Measurements from ENCODE around the gene CRYGS. TPM values are rescaled to one million over a fixed set of nuclear protein-coding genes. Genes with fewer than 3 reads are reported as not detected.
A peak's percentile ranks its signal among the peaks of the same experiment; 100 is the strongest.

Gene CRYGS
- polyA plus RNA-seq, 1 of the 3 experiments (the other 2 are of a cell fraction) = 2.1 TPM

DNA sequence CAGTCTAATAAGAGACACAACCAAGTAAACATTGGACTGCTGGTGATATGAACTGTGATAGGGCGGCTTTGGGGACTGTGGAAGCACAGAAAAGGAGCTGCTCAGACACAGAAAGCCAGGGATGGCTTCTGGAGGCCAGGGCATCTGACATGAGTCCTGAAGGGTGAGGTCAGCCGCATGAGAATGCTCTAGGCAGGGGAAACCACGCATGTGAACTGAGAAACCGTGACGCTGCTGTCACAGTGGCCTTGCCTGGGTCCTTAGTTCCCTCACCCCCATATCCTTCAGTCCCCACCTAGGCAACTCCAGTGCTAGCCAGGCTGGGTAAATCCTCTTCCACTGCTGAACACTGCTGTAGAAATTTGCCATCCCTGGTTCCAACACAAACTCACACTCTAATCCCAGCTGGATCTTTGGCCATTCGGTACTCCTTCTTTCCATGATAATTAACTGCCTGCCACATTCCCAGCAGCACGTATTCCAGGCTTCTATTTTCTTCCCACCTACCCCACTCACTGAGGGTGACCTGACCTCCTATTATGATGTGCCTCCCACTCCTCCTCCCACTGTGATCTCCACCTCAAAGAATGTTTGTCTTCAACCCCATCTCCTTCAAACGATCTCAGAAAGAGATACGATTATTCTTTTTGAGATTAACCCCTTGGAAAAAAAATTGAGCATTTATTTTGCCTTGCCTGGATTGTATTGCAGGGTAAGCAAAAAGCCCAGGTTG, 31.4 kb downstream of the CRYGS start:
- Histone ChIP-seq H3K4me3 (ENCODE audit: low read depth in 2 of 2, low read length in 1 of 2) (no peak overlapping the region), H3K9me3 (no peaks in the 10 kb centered on the region), H3F3A (replicated peaks; ENCODE audit: insufficient read depth) (no peaks in the 10 kb centered on the region), H3K9ac (no peak overlapping the region), H3K79me2 (ENCODE audit: insufficient read depth) (no peaks in the 10 kb centered on the region), H4K20me1 (ENCODE audit: insufficient read depth) (no peaks in the 10 kb centered on the region), H3K27me3 (ENCODE audit: insufficient read depth) (no peaks in the 10 kb centered on the region; the same call in 1 of the 2 replicates), H2AFZ (ENCODE audit: low read depth) (no peak overlapping the region), H3K27ac (ENCODE audit: low read depth in 2 of 2, low read length in 1 of 2) (peak overlapping the region in 1 of 2 experiments; percentile 14; a peak in 1 of 4 replicates), H3K9me2 (no peaks in the 10 kb centered on the region), H3K4me2 (no peak overlapping the region), H3K36me3 (replicated peaks in 1 of 2; ENCODE audit: control insufficient read depth in 1 of 2, insufficient read depth in 2 of 2, low read length in 1 of 2) (no peaks in the 10 kb centered on the region), H3K4me1 (ENCODE audit: control insufficient read depth in 1 of 2, insufficient read depth in 2 of 2, low read depth in 1 of 2, low read length in 1 of 2) (peaks cover 0 to 2% of the 10 kb centered on the region in 2 experiments; a peak in 2 of 4 replicates)
- POLR2A ChIA-PET = no interaction called here
- CTCF ChIA-PET = interaction anchor here (0.9 to 1.7 kb wide), 4 partner anchors 23 to 254 kb away, joined by 3 to 5 read pairs (median 4); no protein-coding TSS in a partner anchor
- DNase-seq = no peak
- 42% methylated on average over 6 of the region's 9 CpGs for WGBS (ENCODE audit: low lambda C conversion rate)
- TF ChIP-seq RAD21 (IDR thresholded peaks at IDR 0.05; ENCODE audit: low read length) (no peak), SIN3A (IDR thresholded peaks at IDR 0.05; ENCODE audit: borderline replicate concordance, low read depth, low read length) (no peak), TCF12 (IDR thresholded peaks at IDR 0.05) (no peak), GATA2 (CRISPR knock-in tag; IDR thresholded peaks at IDR 0.05) (no peak), FOXM1 (IDR thresholded peaks at IDR 0.05; ENCODE audit: low read depth) (no peak), NFIC (IDR thresholded peaks at IDR 0.05; ENCODE audit: borderline replicate concordance) (no peak), FOSL2 (IDR thresholded peaks at IDR 0.05; ENCODE audit: borderline replicate concordance, low read depth) (no peak), CHD2 (IDR thresholded peaks at IDR 0.05; ENCODE audit: low read length, partially characterized antibody) (no peak), SMC3 (IDR thresholded peaks at IDR 0.05; ENCODE audit: low read depth, low read length) (no peak), JUND (IDR thresholded peaks at IDR 0.05) (no peak), ELF1 (IDR thresholded peaks at IDR 0.05) (no peak), FOXJ3 (CRISPR knock-in tag; IDR thresholded peaks at IDR 0.05) (no peak), EZH2phosphoT487 (IDR thresholded peaks at IDR 0.05; ENCODE audit: borderline replicate concordance, low read depth) (no peak), RCOR1 (IDR thresholded peaks at IDR 0.05; ENCODE audit: low read length) (no peak)
- TF ChIP-seq, protein P1, sequence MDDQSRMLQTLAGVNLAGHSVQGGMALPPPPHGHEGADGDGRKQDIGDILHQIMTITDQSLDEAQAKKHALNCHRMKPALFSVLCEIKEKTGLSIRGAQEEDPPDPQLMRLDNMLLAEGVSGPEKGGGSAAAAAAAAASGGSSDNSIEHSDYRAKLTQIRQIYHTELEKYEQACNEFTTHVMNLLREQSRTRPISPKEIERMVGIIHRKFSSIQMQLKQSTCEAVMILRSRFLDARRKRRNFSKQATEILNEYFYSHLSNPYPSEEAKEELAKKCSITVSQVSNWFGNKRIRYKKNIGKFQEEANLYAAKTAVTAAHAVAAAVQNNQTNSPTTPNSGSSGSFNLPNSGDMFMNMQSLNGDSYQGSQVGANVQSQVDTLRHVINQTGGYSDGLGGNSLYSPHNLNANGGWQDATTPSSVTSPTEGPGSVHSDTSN (IDR thresholded peaks at IDR 0.05) = no peak
- TF ChIP-seq, protein P2, sequence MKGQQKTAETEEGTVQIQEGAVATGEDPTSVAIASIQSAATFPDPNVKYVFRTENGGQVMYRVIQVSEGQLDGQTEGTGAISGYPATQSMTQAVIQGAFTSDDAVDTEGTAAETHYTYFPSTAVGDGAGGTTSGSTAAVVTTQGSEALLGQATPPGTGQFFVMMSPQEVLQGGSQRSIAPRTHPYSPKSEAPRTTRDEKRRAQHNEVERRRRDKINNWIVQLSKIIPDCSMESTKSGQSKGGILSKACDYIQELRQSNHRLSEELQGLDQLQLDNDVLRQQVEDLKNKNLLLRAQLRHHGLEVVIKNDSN (IDR thresholded peaks at IDR 0.05; ENCODE audit: borderline replicate concordance, low read depth) = no peak

DNA sequence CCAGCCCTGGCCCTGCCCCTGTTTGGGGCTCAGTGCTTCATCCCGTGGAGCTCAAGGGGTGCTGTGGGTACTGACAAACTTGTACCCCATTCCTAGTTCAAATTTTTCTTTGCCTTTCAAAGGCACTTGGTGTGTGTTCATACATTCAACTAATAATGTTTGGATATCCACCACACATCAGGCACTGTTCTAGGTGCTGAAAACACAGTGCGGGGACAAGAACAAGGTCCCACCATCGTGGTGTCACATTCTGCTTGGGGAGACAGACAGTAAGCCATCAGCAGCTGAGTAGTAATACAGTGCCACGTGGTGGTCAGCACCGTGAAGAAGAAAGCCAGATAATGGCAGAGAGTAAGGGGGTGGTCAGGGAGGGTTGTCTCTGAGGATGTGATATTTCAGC, 32.5 kb downstream of the CRYGS start:
- no peaks in the 10 kb centered on the region for H3K9me2 ChIP-seq

More for the DNA sequence above, 32.5 kb downstream of the CRYGS start:
- Histone ChIP-seq H3K79me2 (ENCODE audit: insufficient read depth) (no peaks in the 10 kb centered on the region), H3K27me3 (ENCODE audit: insufficient read depth) (no peaks in the 10 kb centered on the region; the same call in 1 of the 2 replicates), H3K4me3 (ENCODE audit: low read depth in 2 of 2, low read length in 1 of 2) (no peak overlapping the region), H3K9ac (no peak overlapping the region), H3K9me3 (no peaks in the 10 kb centered on the region), H3K4me1 (ENCODE audit: control insufficient read depth in 1 of 2, insufficient read depth in 2 of 2, low read depth in 1 of 2, low read length in 1 of 2) (peaks cover 0 to 2% of the 10 kb centered on the region in 2 experiments; a peak in 2 of 4 replicates), H3F3A (replicated peaks; ENCODE audit: insufficient read depth) (no peaks in the 10 kb centered on the region), H2AFZ (ENCODE audit: low read depth) (no peak overlapping the region), H3K36me3 (replicated peaks in 1 of 2; ENCODE audit: control insufficient read depth in 1 of 2, insufficient read depth in 2 of 2, low read length in 1 of 2) (no peaks in the 10 kb centered on the region), H3K27ac (ENCODE audit: low read depth in 2 of 2, low read length in 1 of 2) (no peak overlapping the region), H3K4me2 (no peak overlapping the region), H4K20me1 (ENCODE audit: insufficient read depth) (no peaks in the 10 kb centered on the region)
- no peak for DNase-seq
- CTCF ChIA-PET = no interaction called here
- POLR2A ChIA-PET = no interaction called here
- 50% methylated on average over 5 of the region's 5 CpGs for WGBS (ENCODE audit: low lambda C conversion rate)
- TF ChIP-seq, protein P3, sequence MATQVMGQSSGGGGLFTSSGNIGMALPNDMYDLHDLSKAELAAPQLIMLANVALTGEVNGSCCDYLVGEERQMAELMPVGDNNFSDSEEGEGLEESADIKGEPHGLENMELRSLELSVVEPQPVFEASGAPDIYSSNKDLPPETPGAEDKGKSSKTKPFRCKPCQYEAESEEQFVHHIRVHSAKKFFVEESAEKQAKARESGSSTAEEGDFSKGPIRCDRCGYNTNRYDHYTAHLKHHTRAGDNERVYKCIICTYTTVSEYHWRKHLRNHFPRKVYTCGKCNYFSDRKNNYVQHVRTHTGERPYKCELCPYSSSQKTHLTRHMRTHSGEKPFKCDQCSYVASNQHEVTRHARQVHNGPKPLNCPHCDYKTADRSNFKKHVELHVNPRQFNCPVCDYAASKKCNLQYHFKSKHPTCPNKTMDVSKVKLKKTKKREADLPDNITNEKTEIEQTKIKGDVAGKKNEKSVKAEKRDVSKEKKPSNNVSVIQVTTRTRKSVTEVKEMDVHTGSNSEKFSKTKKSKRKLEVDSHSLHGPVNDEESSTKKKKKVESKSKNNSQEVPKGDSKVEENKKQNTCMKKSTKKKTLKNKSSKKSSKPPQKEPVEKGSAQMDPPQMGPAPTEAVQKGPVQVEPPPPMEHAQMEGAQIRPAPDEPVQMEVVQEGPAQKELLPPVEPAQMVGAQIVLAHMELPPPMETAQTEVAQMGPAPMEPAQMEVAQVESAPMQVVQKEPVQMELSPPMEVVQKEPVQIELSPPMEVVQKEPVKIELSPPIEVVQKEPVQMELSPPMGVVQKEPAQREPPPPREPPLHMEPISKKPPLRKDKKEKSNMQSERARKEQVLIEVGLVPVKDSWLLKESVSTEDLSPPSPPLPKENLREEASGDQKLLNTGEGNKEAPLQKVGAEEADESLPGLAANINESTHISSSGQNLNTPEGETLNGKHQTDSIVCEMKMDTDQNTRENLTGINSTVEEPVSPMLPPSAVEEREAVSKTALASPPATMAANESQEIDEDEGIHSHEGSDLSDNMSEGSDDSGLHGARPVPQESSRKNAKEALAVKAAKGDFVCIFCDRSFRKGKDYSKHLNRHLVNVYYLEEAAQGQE (IDR thresholded peaks at IDR 0.05; ENCODE audit: low read depth, low read length) = peak; percentile 63; the same call in 1 of the 2 replicates
- TF ChIP-seq FOXM1 (IDR thresholded peaks at IDR 0.05; ENCODE audit: low read depth) = no peak
